Activated CD4-positive, alpha-beta memory T cell treated with anti-CD3 and anti-CD28 coated beads, Interleukin-2, amount 10 ng/mL, durations not matched to agents 7 days and 5 days (primary cell): Measurements from ENCODE around the gene PRKD1. TPM values are rescaled to one million over a fixed set of nuclear protein-coding genes. Genes with fewer than 3 reads are reported as not detected.

ENCODE experiments used
- CTCF ChIA-PET: fragments of 350-600 bp; sonication (Branson Sonifier 250); formaldehyde crosslinking; loops from one replicate; lab custom pipeline; 2021; ENCODE audit warnings: antibody characterized with exemption, inconsistent platforms; lab: Charles Lee
- POLR2A ChIA-PET: fragments of 350-600 bp; sonication (Branson Sonifier 250); formaldehyde crosslinking; loops from one replicate; lab custom pipeline; 2021; ENCODE audit warnings: antibody characterized with exemption; lab: Charles Lee
- DNase-seq: peaks from one replicate; pipeline ENCODE4 v3.0.0-alpha.2; 2020
- H3K27ac Mint-ChIP-seq: one replicate; pipeline ENCODE4 v1.8.0; 2021; ENCODE audit warnings: mild to moderate bottlenecking, mixed read lengths
- H3K27me3 Mint-ChIP-seq: one replicate; pipeline ENCODE4 v1.8.0; 2021; ENCODE audit warnings: mixed read lengths
- H3K36me3 Mint-ChIP-seq: one replicate; pipeline ENCODE4 v1.8.0; 2021; ENCODE audit warnings: low read depth, mixed read lengths
- H3K4me1 Mint-ChIP-seq: one replicate; pipeline ENCODE4 v1.8.0; 2021; ENCODE audit warnings: mixed read lengths
- H3K4me3 Mint-ChIP-seq: one replicate; pipeline ENCODE4 v1.8.0; 2021; ENCODE audit warnings: mild to moderate bottlenecking, mixed read lengths
- H3K9me3 Mint-ChIP-seq: one replicate; pipeline ENCODE4 v1.8.0; 2021; ENCODE audit warnings: mixed read lengths
- total RNA-seq, 2 experiments: library from RNA; stranded (reverse); gene quantifications; one replicate each; pipeline ENCODE4 v1.2.3, GENCODE V29; 2021

PRKD1 gene
- total RNA-seq, 2 experiments from 2014 or later = not detected

GRCh38 chr14:29684926-29685325 lies 242.7 kb downstream of the PRKD1 start:
- ChIA-PET CTCF (no interaction called here), POLR2A (no interaction called here)

GRCh38 chr14:29682789-29683188 lies 244.9 kb downstream of the PRKD1 start:
- H3K9me3 Mint-ChIP-seq = peaks cover 23% of the 10 kb centered on the region
- no peaks in the 10 kb centered on the region for H3K4me1 Mint-ChIP-seq
- H3K36me3 Mint-ChIP-seq = no peaks in the 10 kb centered on the region
- no peak overlapping the region for H3K4me3 Mint-ChIP-seq
- ChIA-PET POLR2A (no interaction called here), CTCF (no interaction called here)
- no peak overlapping the region for H3K27ac Mint-ChIP-seq
- H3K27me3 Mint-ChIP-seq = no peaks in the 10 kb centered on the region
- DNase-seq = no peak

More at GRCh38 chr14:29684926-29685325, 242.7 kb downstream of the PRKD1 start:
- DNase-seq = no peak
- H3K36me3 Mint-ChIP-seq = no peaks in the 10 kb centered on the region
- no peaks in the 10 kb centered on the region for H3K4me1 Mint-ChIP-seq
- H3K27me3 Mint-ChIP-seq = no peaks in the 10 kb centered on the region
- no peak overlapping the region for H3K27ac Mint-ChIP-seq
- no peak overlapping the region for H3K4me3 Mint-ChIP-seq
- H3K9me3 Mint-ChIP-seq = peaks cover 27% of the 10 kb centered on the region

GRCh38 chr14:29681316-29681715 lies 246.3 kb downstream of the PRKD1 start:
- POLR2A ChIA-PET = no interaction called here
- CTCF ChIA-PET = no interaction called here
- Mint-ChIP-seq H3K27me3 (no peaks in the 10 kb centered on the region), H3K4me3 (no peak overlapping the region), H3K4me1 (no peaks in the 10 kb centered on the region), H3K9me3 (peaks cover 13% of the 10 kb centered on the region), H3K36me3 (no peaks in the 10 kb centered on the region), H3K27ac (no peak overlapping the region)
- no peak for DNase-seq

- CTCF ChIA-PET = no interaction called here
- no peak for DNase-seq
- no peaks in the 10 kb centered on the region for H3K4me1 Mint-ChIP-seq
- POLR2A ChIA-PET = no interaction called here
- no peaks in the 10 kb centered on the region for H3K27me3 Mint-ChIP-seq
- no peak overlapping the region for H3K4me3 Mint-ChIP-seq
- H3K36me3 Mint-ChIP-seq = no peaks in the 10 kb centered on the region
- peaks cover 2% of the 10 kb centered on the region for H3K9me3 Mint-ChIP-seq
- no peak overlapping the region for H3K27ac Mint-ChIP-seq
These were observed 252.9 kb downstream of the PRKD1 start for GRCh38 chr14:29674566-29675285.

- Mint-ChIP-seq H3K4me1 (no peaks in the 10 kb centered on the region), H3K27me3 (no peaks in the 10 kb centered on the region), H3K9me3 (peaks cover 2% of the 10 kb centered on the region), H3K4me3 (no peak overlapping the region), H3K36me3 (no peaks in the 10 kb centered on the region), H3K27ac (no peak overlapping the region)
- DNase-seq = no peak
- POLR2A ChIA-PET = no interaction called here
- CTCF ChIA-PET = no interaction called here
These were observed 254.8 kb downstream of the PRKD1 start for GRCh38 chr14:29672831-29673230.

GRCh38 chr14:29671034-29671433 lies 256.6 kb downstream of the PRKD1 start:
- Mint-ChIP-seq H3K9me3 (peaks cover 2% of the 10 kb centered on the region), H3K36me3 (no peaks in the 10 kb centered on the region), H3K27ac (no peak overlapping the region), H3K4me3 (no peak overlapping the region), H3K4me1 (no peaks in the 10 kb centered on the region), H3K27me3 (no peaks in the 10 kb centered on the region)
- CTCF ChIA-PET = no interaction called here
- POLR2A ChIA-PET = no interaction called here
- no peak for DNase-seq

- Mint-ChIP-seq H3K36me3 (no peaks in the 10 kb centered on the region), H3K4me1 (no peaks in the 10 kb centered on the region), H3K27ac (no peak overlapping the region), H3K27me3 (no peaks in the 10 kb centered on the region), H3K4me3 (no peak overlapping the region), H3K9me3 (peaks cover 2% of the 10 kb centered on the region)
- ChIA-PET POLR2A (no interaction called here), CTCF (no interaction called here)
- DNase-seq = no peak
These were observed 259.4 kb downstream of the PRKD1 start for GRCh38 chr14:29668201-29668600.

- no peak overlapping the region for H3K4me3 Mint-ChIP-seq
- H3K27ac Mint-ChIP-seq = no peak overlapping the region
- ChIA-PET POLR2A (no interaction called here), CTCF (no interaction called here)
- H3K27me3 Mint-ChIP-seq = no peaks in the 10 kb centered on the region
- H3K9me3 Mint-ChIP-seq = peaks cover 2% of the 10 kb centered on the region
- H3K36me3 Mint-ChIP-seq = no peaks in the 10 kb centered on the region
- no peak for DNase-seq
- H3K4me1 Mint-ChIP-seq = no peaks in the 10 kb centered on the region
These were observed 263.1 kb downstream of the PRKD1 start for GRCh38 chr14:29664515-29664914.

- no peak overlapping the region for H3K27ac Mint-ChIP-seq
- H3K4me3 Mint-ChIP-seq = no peak overlapping the region
- POLR2A ChIA-PET = no interaction called here
- peaks cover 2% of the 10 kb centered on the region for H3K9me3 Mint-ChIP-seq
- CTCF ChIA-PET = no interaction called here
- DNase-seq = no peak
- H3K36me3 Mint-ChIP-seq = no peaks in the 10 kb centered on the region
- H3K27me3 Mint-ChIP-seq = no peaks in the 10 kb centered on the region
- no peaks in the 10 kb centered on the region for H3K4me1 Mint-ChIP-seq
These were observed 264.3 kb downstream of the PRKD1 start for GRCh38 chr14:29663281-29663801.

GRCh38 chr14:29654901-29655550 lies 272.6 kb downstream of the PRKD1 start:
- Mint-ChIP-seq H3K4me3 (no peak overlapping the region), H3K36me3 (no peaks in the 10 kb centered on the region), H3K27me3 (no peaks in the 10 kb centered on the region), H3K27ac (no peak overlapping the region), H3K9me3 (peaks cover 5% of the 10 kb centered on the region), H3K4me1 (no peaks in the 10 kb centered on the region)
- ChIA-PET POLR2A (no interaction called here), CTCF (no interaction called here)
- DNase-seq = no peak

GRCh38 chr14:29653303-29653702 lies 274.3 kb downstream of the PRKD1 start:
- POLR2A ChIA-PET = no interaction called here
- peaks cover 12% of the 10 kb centered on the region for H3K9me3 Mint-ChIP-seq
- H3K4me3 Mint-ChIP-seq = no peak overlapping the region

GRCh38 chr14:29652571-29652970 lies 275.1 kb downstream of the PRKD1 start:
- Mint-ChIP-seq H3K27me3 (no peaks in the 10 kb centered on the region), H3K27ac (no peak overlapping the region), H3K4me1 (no peaks in the 10 kb centered on the region), H3K4me3 (no peak overlapping the region), H3K9me3 (peaks cover 16% of the 10 kb centered on the region), H3K36me3 (no peaks in the 10 kb centered on the region)
- ChIA-PET POLR2A (no interaction called here), CTCF (no interaction called here)
- DNase-seq = no peak

More at GRCh38 chr14:29653303-29653702, 274.3 kb downstream of the PRKD1 start:
- Mint-ChIP-seq H3K36me3 (no peaks in the 10 kb centered on the region), H3K4me1 (no peaks in the 10 kb centered on the region), H3K27me3 (no peaks in the 10 kb centered on the region), H3K27ac (no peak overlapping the region)
- CTCF ChIA-PET = no interaction called here
- DNase-seq = no peak

- Mint-ChIP-seq H3K27ac (no peak overlapping the region), H3K9me3 (peaks cover 24% of the 10 kb centered on the region), H3K4me1 (no peaks in the 10 kb centered on the region), H3K4me3 (no peak overlapping the region), H3K36me3 (no peaks in the 10 kb centered on the region), H3K27me3 (no peaks in the 10 kb centered on the region)
- POLR2A ChIA-PET = no interaction called here
- CTCF ChIA-PET = no interaction called here
- no peak for DNase-seq
These were observed 276.9 kb downstream of the PRKD1 start for GRCh38 chr14:29650554-29651269.
